HepG2 (cell line): Measurements from ENCODE around the gene TRIP4. TPM values are rescaled to one million over a fixed set of nuclear protein-coding genes. Genes with fewer than 3 reads are reported as not detected.

Source experiments
- ATAC-seq: fragments of 200-7000 bp; cut with Tn5 transposase; 3 replicates; pipeline ENCODE4 v1.9.1; 2020; ENCODE audit warnings: mild to moderate bottlenecking, moderate library complexity
- BruUV-seq: library from RNA; stranded (reverse); fragments of 400-500 nt; replicated peaks from 2 replicates; lab custom pipeline; 2021; lab: Mats Ljungman, UMichigan
- CTCF ChIA-PET: fragments of 300-600 bp; formaldehyde crosslinking; extraction: SDS; loops from one replicate; lab custom pipeline; 2021; ENCODE audit warnings: low total read pairs, inconsistent platforms, low intra/inter-chr PET ratio; lab: Yijun Ruan, JAX
- POLR2A ChIA-PET: fragments of 350-600 bp; sonication (Branson Sonifier 250); formaldehyde crosslinking; loops from one replicate; lab custom pipeline; 2020; ENCODE audit warnings: antibody characterized with exemption, inconsistent platforms; lab: Yijun Ruan, JAX
- DNase-seq: peaks from one replicate; pipeline ENCODE4 v3.0.0-alpha.2; 2015; ENCODE audit warnings: low spot score
- FAIRE-seq: peaks from 3 replicates; lab custom pipeline; 2011; peaks lifted over from hg19 to GRCh38; lab: Jason Lieb, UNC
- H2AFZ ChIP-seq: one replicate; pipeline ENCODE4 v1.6.1; 2011; ENCODE audit warnings: low read length, inconsistent platforms
- H3K27ac ChIP-seq: fragments of 300-600 bp; 3 replicates; pipeline ENCODE4 v1.8.0; 2011; ENCODE audit warnings: mixed run types, mild to moderate bottlenecking, mixed read lengths, low read length, inconsistent platforms; ENCODE audit not compliant: insufficient read depth; ENCODE audit errors: extremely low read length
- H3K27me3 ChIP-seq, 2 experiments: fragments of 200-600 bp in 1 of 2; 2 replicates in 1 of 2; 3 replicates in 1 of 2; pipeline versions ENCODE4 v1.6.0 to v1.8.0; 2011; ENCODE audit warnings: low read length in 2 of 2, mild to moderate bottlenecking in 2 of 2, moderate library complexity in 2 of 2, inconsistent platforms in 1 of 2; ENCODE audit not compliant: insufficient read depth in 2 of 2, control insufficient read depth in 1 of 2
- H3K36me3 ChIP-seq, 2 experiments: fragments of 200-600 bp in 1 of 2; replicated peaks in 1 of 2; 2 replicates in 1 of 2; 3 replicates in 1 of 2; pipeline versions ENCODE4 v1.5.1 to v1.8.0; 2011; ENCODE audit warnings: low read length in 2 of 2, inconsistent platforms in 1 of 2; ENCODE audit not compliant: insufficient read depth in 2 of 2, control insufficient read depth in 1 of 2
- H3K4me1 ChIP-seq: 2 replicates; pipeline ENCODE4 v1.5.1; 2012; ENCODE audit warnings: low read length, inconsistent platforms; ENCODE audit not compliant: insufficient read depth
- H3K4me2 ChIP-seq: 2 replicates; pipeline ENCODE4 v1.6.0; 2011; ENCODE audit warnings: low read depth, low read length, inconsistent platforms
- H3K4me3 ChIP-seq, 3 experiments: fragments of 200-600 bp in 1 of 3; sonication (generic), shearing (Covaris generic) in 1 of 3; replicated peaks in 1 of 3; 2 replicates each; pipeline ENCODE4 v1.5.1; 2011 to 2016; ENCODE audit warnings: low read length in 3 of 3, inconsistent platforms in 2 of 3, low read depth in 2 of 3, mild to moderate bottlenecking in 2 of 3, control low read depth in 1 of 3, mixed read lengths in 1 of 3; ENCODE audit not compliant: insufficient read depth in 1 of 3
- H3K79me2 ChIP-seq: one replicate; pipeline ENCODE4 v1.6.1; 2011; ENCODE audit warnings: low read length, inconsistent platforms; ENCODE audit not compliant: insufficient read depth
- H3K9ac ChIP-seq: 2 replicates; pipeline ENCODE4 v1.6.0; 2011; ENCODE audit warnings: mild to moderate bottlenecking, low read depth, low read length, inconsistent platforms; ENCODE audit not compliant: insufficient read depth
- H3K9me3 ChIP-seq: 2 replicates; pipeline ENCODE4 v1.5.1; 2012; ENCODE audit warnings: mild to moderate bottlenecking, low read length
- H4K20me1 ChIP-seq: 2 replicates; pipeline ENCODE4 v1.6.0; 2011; ENCODE audit warnings: inconsistent platforms, mild to moderate bottlenecking, low read length, moderate library complexity; ENCODE audit not compliant: insufficient read depth
- BORCS8-MEF2B ChIP-seq: sonication (generic); formaldehyde crosslinking; IDR thresholded peaks from 2 replicates; pipeline ENCODE4 v1.8.0; 2022; ENCODE audit warnings: mild to moderate bottlenecking, missing genetic modification reagents
- GLMP ChIP-seq: sonication (generic); formaldehyde crosslinking; IDR thresholded peaks from 2 replicates; pipeline ENCODE4 v1.9.0; 2021; ENCODE audit warnings: missing genetic modification reagents, mild to moderate bottlenecking, borderline replicate concordance
- JARID2 ChIP-seq: sonication (generic); formaldehyde crosslinking; IDR thresholded peaks from 2 replicates; pipeline ENCODE4 v1.8.1; 2023; ENCODE audit warnings: missing genetic modification reagents, inconsistent platforms; ENCODE audit not compliant: insufficient replicate concordance
- KLF13 ChIP-seq: sonication (generic); formaldehyde crosslinking; IDR thresholded peaks from 2 replicates; pipeline ENCODE4 v1.4.0; 2020; ENCODE audit warnings: mild to moderate bottlenecking, missing genetic modification reagents
- NCOR1 ChIP-seq: fragments of 200-600 bp; sonication (generic); IDR thresholded peaks from 2 replicates; pipeline ENCODE4 v1.7.0; 2017; ENCODE audit warnings: antibody characterized with exemption, low read length, borderline replicate concordance
- REXO4 ChIP-seq: sonication (generic); formaldehyde crosslinking; IDR thresholded peaks from 2 replicates; pipeline ENCODE4 v1.8.0; 2022; ENCODE audit warnings: missing genetic modification reagents, mild to moderate bottlenecking, borderline replicate concordance
- RFXAP ChIP-seq: sonication (generic); formaldehyde crosslinking; IDR thresholded peaks from 2 replicates; pipeline ENCODE4 v1.4.0; 2020; ENCODE audit warnings: missing genetic modification reagents, borderline replicate concordance
- RNF2 ChIP-seq: fragments of 450-650 bp; conservative IDR thresholded peaks from 2 replicates; pipeline ENCODE4 v1.6.1; 2016; ENCODE audit warnings: low read depth
- ZFX ChIP-seq: sonication (generic); formaldehyde crosslinking; IDR thresholded peaks from 2 replicates; pipeline ENCODE4 v1.4.0; 2020; ENCODE audit warnings: mild to moderate bottlenecking, low read depth, missing genetic modification reagents, moderate library complexity
- WGBS: methylation state at CpG from one replicate; pipeline ENCODE4 v1.1.6; 2017; ENCODE audit warnings: low lambda C conversion rate; 5-methylcytosine and 5-hydroxymethylcytosine counted together
- in situ Hi-C: cut with HindIII; loops from 2 replicates; pipeline ENCODE4 v1.10.0; 2017; ENCODE audit warnings: low pct_unique_long_range_greater_than_20kb; ENCODE audit not compliant: extremely low pct_ligation_motif_present
- intact Hi-C: fragments of 100-400 bp; cut with micrococcal nuclease; formaldehyde crosslinking; loops from one replicate; pipeline ENCODE4 v1.10.0; 2022; ENCODE audit not compliant: unreplicated experiment
- polyA plus RNA-seq, 8 experiments: library from polyadenylated mRNA; depleted of rRNA in 3 of 8; stranded (reverse) in 7 of 8; unstranded in 1 of 8; fragments of >200 nt; fragmentation: Illumina TruSeq in 4 of 8; extraction: Trizol in 4 of 8; gene quantifications; 2 replicates each; pipeline versions ENCODE4 v1.2.1 to v1.2.3, GENCODE V29; 2011 to 2016; ENCODE audit warnings: low read depth in 4 of 8, missing spikeins in 1 of 8, mixed read lengths in 1 of 8; ENCODE audit not compliant: insufficient read depth in 1 of 8
- total RNA-seq, 5 experiments: library from RNA; depleted of rRNA; stranded (reverse); fragments of >200 nt; fragmentation: Illumina TruSeq; extraction: Trizol; gene quantifications; 2 replicates each; pipeline ENCODE4 v1.2.3, GENCODE V29; 2016; ENCODE audit warnings: low read depth in 1 of 5
- TF ChIP-seq, protein P1 (sequence below): sonication (generic); formaldehyde crosslinking; IDR thresholded peaks from 2 replicates; pipeline ENCODE4 v1.4.0; 2020; ENCODE audit warnings: missing genetic modification reagents
- TF ChIP-seq, protein P2 (sequence below), 2 experiments: fragments of 450-650 bp in 1 of 2; sonication (generic) in 1 of 2; formaldehyde crosslinking; IDR thresholded peaks; 2 replicates each; pipeline versions ENCODE4 v1.5.0 to v1.8.0; 2020 to 2022; ENCODE audit warnings: mild to moderate bottlenecking in 1 of 2, missing genetic modification reagents in 1 of 2
- TF ChIP-seq, protein P3 (sequence below): sonication (generic); formaldehyde crosslinking; IDR thresholded peaks from 2 replicates; pipeline ENCODE4 v1.5.0; 2020; ENCODE audit warnings: mild to moderate bottlenecking, missing genetic modification reagents
- TF ChIP-seq, protein P4 (sequence below): sonication (generic); formaldehyde crosslinking; IDR thresholded peaks from 2 replicates; pipeline ENCODE4 v1.4.0; 2020; ENCODE audit warnings: mild to moderate bottlenecking, missing genetic modification reagents

TRIP4 gene
- total and polyA plus RNA-seq, 2 of the 13 experiments (the other 11 are each of a cell fraction or from before 2014, with no cell fraction given) = 7.1 to 11.8 TPM

GRCh38 chr15:64351265-64351664, 36.4 kb upstream of the TRIP4 start:
- WGBS = 97% methylated on average over 7 of the region's 7 CpGs
- POLR2A ChIA-PET = no interaction called here
- TF ChIP-seq, protein P1, sequence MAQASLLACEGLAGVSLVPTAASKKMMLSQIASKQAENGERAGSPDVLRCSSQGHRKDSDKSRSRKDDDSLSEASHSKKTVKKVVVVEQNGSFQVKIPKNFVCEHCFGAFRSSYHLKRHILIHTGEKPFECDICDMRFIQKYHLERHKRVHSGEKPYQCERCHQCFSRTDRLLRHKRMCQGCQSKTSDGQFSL = no peak
- TF ChIP-seq, protein P2, sequence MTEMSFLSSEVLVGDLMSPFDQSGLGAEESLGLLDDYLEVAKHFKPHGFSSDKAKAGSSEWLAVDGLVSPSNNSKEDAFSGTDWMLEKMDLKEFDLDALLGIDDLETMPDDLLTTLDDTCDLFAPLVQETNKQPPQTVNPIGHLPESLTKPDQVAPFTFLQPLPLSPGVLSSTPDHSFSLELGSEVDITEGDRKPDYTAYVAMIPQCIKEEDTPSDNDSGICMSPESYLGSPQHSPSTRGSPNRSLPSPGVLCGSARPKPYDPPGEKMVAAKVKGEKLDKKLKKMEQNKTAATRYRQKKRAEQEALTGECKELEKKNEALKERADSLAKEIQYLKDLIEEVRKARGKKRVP (CRISPR knock-in tag; IDR thresholded peaks at IDR 0.05) = no peak
- TF ChIP-seq GLMP (CRISPR knock-in tag) = no peak
- no peak for TF ChIP-seq REXO4
- TF ChIP-seq KLF13 (CRISPR knock-in tag) = no peak
- TF ChIP-seq, protein P3, sequence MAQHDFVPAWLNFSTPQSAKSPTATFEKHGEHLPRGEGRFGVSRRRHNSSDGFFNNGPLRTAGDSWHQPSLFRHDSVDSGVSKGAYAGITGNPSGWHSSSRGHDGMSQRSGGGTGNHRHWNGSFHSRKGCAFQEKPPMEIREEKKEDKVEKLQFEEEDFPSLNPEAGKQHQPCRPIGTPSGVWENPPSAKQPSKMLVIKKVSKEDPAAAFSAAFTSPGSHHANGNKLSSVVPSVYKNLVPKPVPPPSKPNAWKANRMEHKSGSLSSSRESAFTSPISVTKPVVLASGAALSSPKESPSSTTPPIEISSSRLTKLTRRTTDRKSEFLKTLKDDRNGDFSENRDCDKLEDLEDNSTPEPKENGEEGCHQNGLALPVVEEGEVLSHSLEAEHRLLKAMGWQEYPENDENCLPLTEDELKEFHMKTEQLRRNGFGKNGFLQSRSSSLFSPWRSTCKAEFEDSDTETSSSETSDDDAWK (CRISPR knock-in tag) = no peak
- no peak for TF ChIP-seq JARID2 (CRISPR knock-in tag)
- TF ChIP-seq ZFX = no peak
- TF ChIP-seq NCOR1 = no peak
- TF ChIP-seq BORCS8-MEF2B (CRISPR knock-in tag) = no peak
- TF ChIP-seq, protein P4, sequence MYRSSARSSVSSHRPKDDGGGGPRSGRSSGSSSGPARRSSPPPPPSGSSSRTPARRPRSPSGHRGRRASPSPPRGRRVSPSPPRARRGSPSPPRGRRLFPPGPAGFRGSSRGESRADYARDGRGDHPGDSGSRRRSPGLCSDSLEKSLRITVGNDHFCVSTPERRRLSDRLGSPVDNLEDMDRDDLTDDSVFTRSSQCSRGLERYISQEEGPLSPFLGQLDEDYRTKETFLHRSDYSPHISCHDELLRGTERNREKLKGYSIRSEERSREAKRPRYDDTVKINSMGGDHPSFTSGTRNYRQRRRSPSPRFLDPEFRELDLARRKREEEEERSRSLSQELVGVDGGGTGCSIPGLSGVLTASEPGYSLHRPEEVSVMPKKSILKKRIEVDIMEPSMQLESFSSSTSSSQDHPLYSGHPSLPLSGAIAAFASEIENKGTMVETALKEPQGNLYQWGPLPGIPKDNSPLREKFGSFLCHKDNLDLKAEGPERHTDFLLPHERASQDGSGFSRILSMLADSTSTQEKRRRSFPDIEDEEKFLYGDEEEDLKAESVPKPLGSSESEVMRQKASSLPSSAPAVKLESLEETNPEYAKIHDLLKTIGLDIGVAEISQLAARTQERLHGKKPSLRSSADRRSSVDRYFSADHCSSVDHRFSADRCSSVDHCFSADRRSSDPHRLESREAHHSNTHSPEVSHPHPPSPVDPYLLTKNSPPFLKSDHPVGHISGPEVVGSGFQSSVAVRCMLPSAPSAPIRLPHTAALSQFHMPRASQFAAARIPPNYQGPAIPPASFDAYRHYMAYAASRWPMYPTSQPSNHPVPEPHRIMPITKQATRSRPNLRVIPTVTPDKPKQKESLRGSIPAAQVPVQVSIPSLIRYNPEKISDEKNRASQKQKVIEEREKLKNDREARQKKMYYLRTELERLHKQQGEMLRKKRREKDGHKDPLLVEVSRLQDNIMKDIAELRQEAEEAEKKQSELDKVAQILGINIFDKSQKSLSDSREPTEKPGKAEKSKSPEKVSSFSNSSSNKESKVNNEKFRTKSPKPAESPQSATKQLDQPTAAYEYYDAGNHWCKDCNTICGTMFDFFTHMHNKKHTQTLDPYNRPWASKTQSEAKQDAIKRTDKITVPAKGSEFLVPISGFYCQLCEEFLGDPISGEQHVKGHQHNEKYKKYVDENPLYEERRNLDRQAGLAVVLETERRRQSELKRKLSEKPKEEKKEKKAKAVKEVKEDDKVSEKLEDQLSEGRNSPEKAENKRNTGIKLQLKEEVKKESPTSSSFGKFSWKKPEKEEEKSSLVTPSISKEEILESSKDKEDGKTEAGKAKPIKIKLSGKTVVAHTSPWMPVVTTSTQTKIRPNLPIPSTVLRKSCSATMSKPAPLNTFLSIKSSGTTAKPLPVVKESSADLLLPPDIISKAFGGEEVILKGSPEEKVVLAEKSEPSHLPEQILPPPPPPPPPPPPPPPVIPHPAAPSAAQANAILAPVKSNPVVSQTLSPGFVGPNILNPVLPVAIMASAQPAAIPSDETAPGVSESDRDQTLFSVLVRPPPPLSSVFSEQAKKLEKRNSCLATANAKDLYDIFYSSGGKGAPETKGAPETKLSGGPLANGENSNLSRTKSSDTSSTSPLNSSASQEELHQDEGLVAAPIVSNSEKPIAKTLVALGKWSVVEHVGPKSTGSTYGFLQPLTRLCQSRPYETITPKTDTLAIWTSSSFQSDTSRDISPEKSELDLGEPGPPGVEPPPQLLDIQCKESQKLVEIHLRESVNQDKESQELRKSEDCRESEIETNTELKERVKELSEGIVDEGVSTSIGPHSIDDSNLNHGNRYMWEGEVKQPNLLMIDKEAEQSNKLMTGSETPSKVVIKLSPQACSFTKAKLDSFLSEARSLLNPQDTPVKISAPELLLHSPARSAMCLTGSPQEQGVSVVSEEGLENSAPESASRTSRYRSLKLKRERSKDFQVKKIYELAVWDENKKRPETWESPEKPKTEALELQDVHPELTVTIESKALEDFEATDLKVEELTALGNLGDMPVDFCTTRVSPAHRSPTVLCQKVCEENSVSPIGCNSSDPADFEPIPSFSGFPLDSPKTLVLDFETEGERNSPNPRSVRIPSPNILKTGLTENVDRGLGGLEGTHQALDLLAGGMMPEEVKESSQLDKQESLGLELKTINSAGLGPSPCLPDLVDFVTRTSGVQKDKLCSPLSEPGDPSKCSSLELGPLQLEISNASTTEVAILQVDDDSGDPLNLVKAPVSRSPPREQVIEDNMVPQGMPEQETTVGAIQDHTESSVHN = no peak
- TF ChIP-seq RNF2 = no peak
- no peak for TF ChIP-seq RFXAP (CRISPR knock-in tag)
- Histone ChIP-seq H3K9ac (no peak overlapping the region), H3K27me3 (no peaks in the 10 kb centered on the region; a peak in 1 of 5 replicates), H3K36me3 (peaks cover 0 to 5% of the 10 kb centered on the region in 2 experiments; a peak in 1 of 5 replicates), H4K20me1 (no peaks in the 10 kb centered on the region), H3K4me1 (peaks cover 11% of the 10 kb centered on the region), H3K79me2 (peaks cover 27% of the 10 kb centered on the region), H3K9me3 (no peaks in the 10 kb centered on the region), H3K4me3 (no peak overlapping the region), H3K4me2 (no peak overlapping the region), H2AFZ (no peak overlapping the region), H3K27ac (no peak overlapping the region)
- DNase-seq = no peak
- no peak for ATAC-seq
- no peak for FAIRE-seq
- in situ Hi-C loops = no loop called here
- CTCF ChIA-PET = no interaction called here
- no TSS peak for BruUV-seq
- intact Hi-C loops = no loop called here
